B cell (primary cell): ENCODE measurements around the gene TSSC4. TPM values are rescaled to one million over a fixed set of nuclear protein-coding genes. Genes with fewer than 3 reads are reported as not detected.

Source experiments
- ATAC-seq: fragments of 200-7000 bp; cut with Tn5 transposase; one replicate; pipeline ENCODE4 v1.10.0; 2021; ENCODE audit warnings: low read depth, mild to moderate bottlenecking, moderate number of reproducible peaks, moderate library complexity
- CTCF ChIA-PET: fragments of 350-600 bp; sonication (Branson Sonifier 250); formaldehyde crosslinking; loops from one replicate; lab custom pipeline; 2021; ENCODE audit warnings: antibody characterized with exemption, inconsistent platforms; lab: Charles Lee
- POLR2A ChIA-PET: fragments of 350-600 bp; sonication (Branson Sonifier 250); formaldehyde crosslinking; loops from one replicate; lab custom pipeline; 2021; ENCODE audit warnings: antibody characterized with exemption; lab: Charles Lee
- DNase-seq: peaks from one replicate; pipeline ENCODE4 v3.0.0; 2013
- H2AFZ ChIP-seq: 2 replicates; pipeline ENCODE4 v1.6.1; 2012; ENCODE audit warnings: mild to moderate bottlenecking, low read depth, low read length; ENCODE audit not compliant: insufficient read depth, poor library complexity, severe bottlenecking
- H3K27ac ChIP-seq, 2 donors: 1 replicate in 1 of 2; 2 replicates in 1 of 2; pipeline ENCODE4 v1.5.1; 2012 to 2013; ENCODE audit warnings: low read length in 2 of 2, mild to moderate bottlenecking in 2 of 2, moderate library complexity in 1 of 2
- H3K27me3 ChIP-seq, 4 experiments: fragments of 200-600 bp in 1 of 4; sonication (generic) in 1 of 4; replicated peaks in 1 of 4; 1 replicate in 2 of 4; 2 replicates in 2 of 4; pipeline versions ENCODE4 v1.6.1 to v1.7.0; 2013 to 2016; ENCODE audit warnings: low read length in 3 of 4, mild to moderate bottlenecking in 2 of 4, mixed read lengths in 1 of 4, moderate library complexity in 1 of 4; ENCODE audit not compliant: insufficient read depth in 4 of 4, control insufficient read depth in 3 of 4; ENCODE audit errors: control extremely low read depth in 1 of 4
- H3K36me3 ChIP-seq, 2 experiments: replicated peaks in 1 of 2; 1 replicate in 1 of 2; 2 replicates in 1 of 2; pipeline versions ENCODE4 v1.6.1 to v1.7.1; 2013; ENCODE audit warnings: low read length in 1 of 2; ENCODE audit not compliant: insufficient read depth in 2 of 2, control insufficient read depth in 1 of 2; ENCODE audit errors: control extremely low read depth in 1 of 2, extremely low read depth in 1 of 2
- H3K4me1 ChIP-seq, 2 donors: fragments of 200-600 bp in 1 of 2; sonication (generic) in 1 of 2; 1 replicate in 1 of 2; 2 replicates in 1 of 2; pipeline versions ENCODE4 v1.5.1 to v1.6.1; 2013 to 2017; ENCODE audit warnings: low read length in 2 of 2; ENCODE audit not compliant: control insufficient read depth in 2 of 2, insufficient read depth in 2 of 2
- H3K4me2 ChIP-seq: replicated peaks from 2 replicates; pipeline ENCODE3; 2012; ENCODE audit warnings: mild to moderate bottlenecking, low read depth, low read length; ENCODE audit not compliant: poor library complexity, severe bottlenecking
- H3K4me3 ChIP-seq, 5 experiments: fragments of 200-600 bp in 1 of 5; sonication (generic) in 1 of 5; 1 replicate in 3 of 5; 2 replicates in 2 of 5; pipeline versions ENCODE4 v1.5.1 to v1.7.0; 2011 to 2016; ENCODE audit warnings: low read length in 4 of 5, mild to moderate bottlenecking in 4 of 5, low read depth in 2 of 5, control low read depth in 1 of 5, moderate library complexity in 1 of 5; ENCODE audit not compliant: insufficient read depth in 1 of 5; ENCODE audit errors: control extremely low read depth in 1 of 5, extremely low read depth in 1 of 5
- H3K79me2 ChIP-seq: fragments of 200-600 bp; sonication (generic); one replicate; pipeline ENCODE4 v1.6.0; 2016; ENCODE audit warnings: low read length; ENCODE audit not compliant: control insufficient read depth, insufficient read depth
- H3K9ac ChIP-seq: fragments of 200-600 bp; sonication (generic); 2 replicates; pipeline ENCODE4 v1.6.1; 2017; ENCODE audit warnings: mild to moderate bottlenecking, low read length, moderate library complexity
- H3K9me3 ChIP-seq, 3 donors: one replicate each; pipeline versions ENCODE4 v1.6.1 to v1.7.1; 2013; ENCODE audit warnings: low read length in 2 of 3; ENCODE audit not compliant: control insufficient read depth in 2 of 3, insufficient read depth in 1 of 3; ENCODE audit errors: control extremely low read depth in 1 of 3
- H4K20me1 ChIP-seq: 2 replicates; pipeline ENCODE4 v1.6.0; 2012; ENCODE audit warnings: mild to moderate bottlenecking, low read length; ENCODE audit not compliant: insufficient read depth, control insufficient read depth, poor library complexity, severe bottlenecking
- H3K27ac Mint-ChIP-seq: one replicate; pipeline ENCODE4 v1.8.0; 2021; ENCODE audit warnings: mixed read lengths
- H3K27me3 Mint-ChIP-seq: one replicate; pipeline ENCODE4 v1.8.0; 2021; ENCODE audit warnings: mixed read lengths
- H3K4me1 Mint-ChIP-seq: one replicate; pipeline ENCODE4 v1.8.0; 2021; ENCODE audit warnings: mixed read lengths
- H3K4me3 Mint-ChIP-seq: one replicate; pipeline ENCODE4 v1.8.0; 2021; ENCODE audit warnings: mixed read lengths
- H3K9me3 Mint-ChIP-seq: one replicate; pipeline ENCODE4 v1.8.0; 2022; ENCODE audit warnings: mixed read lengths; ENCODE audit not compliant: insufficient read depth
- CTCF ChIP-seq: fragments of 200-600 bp; IDR thresholded peaks from one replicate; pipeline ENCODE4 v1.8.0; 2022; ENCODE audit warnings: antibody characterized with exemption, mild to moderate bottlenecking
- EZH2 ChIP-seq: IDR thresholded peaks from 2 replicates; pipeline ENCODE4 v1.6.1; 2012; ENCODE audit warnings: borderline replicate concordance, low read depth, mild to moderate bottlenecking, moderate library complexity, low read length; ENCODE audit not compliant: insufficient read depth, poor library complexity, severe bottlenecking
- WGBS: methylation state at CpG from one replicate; pipeline ENCODE4 v1.1.5; 2013; ENCODE audit warnings: missing lambda C conversion rate; ENCODE audit not compliant: insufficient coverage; 5-methylcytosine and 5-hydroxymethylcytosine counted together
- intact Hi-C: fragments of 100-400 bp; cut with micrococcal nuclease; formaldehyde crosslinking; loops from one replicate; pipeline ENCODE4 v1.10.0; 2022
- polyA plus RNA-seq: library from polyadenylated mRNA; depleted of rRNA; stranded (reverse); fragments of >200 nt; gene quantifications from 2 replicates; pipeline ENCODE4 v1.2.3, GENCODE V29; 2012
- total RNA-seq, 2 donors: library from RNA; stranded (reverse); fragments of 120-200 nt in 1 of 2; gene quantifications; 1 replicate in 1 of 2; 2 replicates in 1 of 2; pipeline versions ENCODE4 v1.2.3 to v1.2.4, GENCODE V29; 2013 to 2022

The TSSC4 gene
- total and polyA plus RNA-seq, 2 donors (not counting 1 experiment from before 2014, with no cell fraction given): 49.4 to 57.5 TPM

GRCh38 chr11:2381494-2382128 lies 18.9 kb upstream of the TSSC4 start:
- Mint-ChIP-seq H3K4me3 (peak overlapping the region; percentile 80), H3K4me1 (peaks cover 80% of the 10 kb centered on the region), H3K27me3 (no peaks in the 10 kb centered on the region), H3K27ac (peak overlapping the region; percentile 94), H3K9me3 (no peaks in the 10 kb centered on the region)
- peaks cover 0 to 17% of the 10 kb centered on the region in 2 experiments for H3K36me3 ChIP-seq
- ATAC-seq: no peak
- no peak overlapping the region for H3K4me3 ChIP-seq
- 91% methylated on average over 11 of the region's 11 CpGs for WGBS
- peaks cover 0 to 12% (median 0%) of the 10 kb centered on the region in 3 donors for H3K9me3 ChIP-seq
- DNase-seq: peak; percentile 20
- H3K27ac ChIP-seq: peak overlapping the region; percentile 83 to 86
- no peak overlapping the region for H2AFZ ChIP-seq
- CTCF ChIA-PET: interaction anchor here (0.7 to 7.3 kb wide), 5 partner anchors 19 to 80 kb away, joined by 3 to 59 read pairs (median 3); partner anchors contain the start of genes C11orf21, TSPAN32 and TSSC4
- peaks cover 76% of the 10 kb centered on the region for H3K79me2 ChIP-seq
- H3K4me2 ChIP-seq: peak overlapping the region; percentile 100
- no peak overlapping the region for H3K9ac ChIP-seq
- H4K20me1 ChIP-seq: peaks cover 92% of the 10 kb centered on the region
- intact Hi-C loops: loop anchor here (5.0 kb wide), 1 partner anchor 506 kb away; the partner anchor contains the start of gene CDKN1C
- no peaks in the 10 kb centered on the region for H3K27me3 ChIP-seq
- POLR2A ChIA-PET: interaction anchor here (0.7 to 0.9 kb wide), 2 partner anchors 10 to 14 kb away, joined by 3 to 4 read pairs; no protein-coding TSS in a partner anchor
- peaks cover 77 to 89% of the 10 kb centered on the region in 2 donors for H3K4me1 ChIP-seq
- no peak for TF ChIP-seq CTCF
- TF ChIP-seq EZH2: no peak

GRCh38 chr11:2382129-2382517 lies 18.4 kb upstream of the TSSC4 start:
- H3K27ac ChIP-seq: peak overlapping the region; percentile 83 to 86
- Mint-ChIP-seq H3K27ac (peak overlapping the region; percentile 94), H3K4me1 (peaks cover 85% of the 10 kb centered on the region), H3K4me3 (peak overlapping the region; percentile 80), H3K27me3 (no peaks in the 10 kb centered on the region), H3K9me3 (no peaks in the 10 kb centered on the region)
- peak overlapping the region; percentile 100 for H3K4me2 ChIP-seq
- H3K9me3 ChIP-seq: peaks cover 0 to 8% (median 0%) of the 10 kb centered on the region in 3 donors
- no peaks in the 10 kb centered on the region for H3K27me3 ChIP-seq
- POLR2A ChIA-PET: interaction anchor here (0.5 to 1.6 kb wide), 3 partner anchors 9 to 1563 kb away, joined by 3 to 6 read pairs (median 4); partner anchors contain the start of gene TSSC4
- CTCF ChIA-PET: interaction anchor here (1.0 to 7.3 kb wide), 4 partner anchors 17 to 78 kb away, joined by 3 to 59 read pairs (median 4); partner anchors contain the start of genes C11orf21 and TSPAN32
- TF ChIP-seq CTCF: no peak
- TF ChIP-seq EZH2: no peak
- peaks cover 79 to 90% of the 10 kb centered on the region in 2 donors for H3K4me1 ChIP-seq
- H3K9ac ChIP-seq: peak overlapping the region; percentile 37
- H2AFZ ChIP-seq: no peak overlapping the region
- no peak overlapping the region for H3K4me3 ChIP-seq
- H4K20me1 ChIP-seq: peaks cover 93% of the 10 kb centered on the region
- ATAC-seq (no peak), DNase-seq (no peak)
- intact Hi-C loops: loop anchor here (5.0 kb wide), 1 partner anchor 505 kb away; the partner anchor contains the start of gene CDKN1C
- peaks cover 0 to 17% of the 10 kb centered on the region in 2 experiments for H3K36me3 ChIP-seq
- 61% methylated on average over 5 of the region's 11 CpGs for WGBS
- peaks cover 77% of the 10 kb centered on the region for H3K79me2 ChIP-seq
